ENCODE results near the gene MYOG.

GRCh38 chr1:203074610-203075009, 11.2 kb downstream of the MYOG start:
- TF ChIP-seq POLR2A (IDR thresholded peaks at IDR 0.05; ENCODE audit: low read depth) = no peak
- TF ChIP-seq, protein P1, sequence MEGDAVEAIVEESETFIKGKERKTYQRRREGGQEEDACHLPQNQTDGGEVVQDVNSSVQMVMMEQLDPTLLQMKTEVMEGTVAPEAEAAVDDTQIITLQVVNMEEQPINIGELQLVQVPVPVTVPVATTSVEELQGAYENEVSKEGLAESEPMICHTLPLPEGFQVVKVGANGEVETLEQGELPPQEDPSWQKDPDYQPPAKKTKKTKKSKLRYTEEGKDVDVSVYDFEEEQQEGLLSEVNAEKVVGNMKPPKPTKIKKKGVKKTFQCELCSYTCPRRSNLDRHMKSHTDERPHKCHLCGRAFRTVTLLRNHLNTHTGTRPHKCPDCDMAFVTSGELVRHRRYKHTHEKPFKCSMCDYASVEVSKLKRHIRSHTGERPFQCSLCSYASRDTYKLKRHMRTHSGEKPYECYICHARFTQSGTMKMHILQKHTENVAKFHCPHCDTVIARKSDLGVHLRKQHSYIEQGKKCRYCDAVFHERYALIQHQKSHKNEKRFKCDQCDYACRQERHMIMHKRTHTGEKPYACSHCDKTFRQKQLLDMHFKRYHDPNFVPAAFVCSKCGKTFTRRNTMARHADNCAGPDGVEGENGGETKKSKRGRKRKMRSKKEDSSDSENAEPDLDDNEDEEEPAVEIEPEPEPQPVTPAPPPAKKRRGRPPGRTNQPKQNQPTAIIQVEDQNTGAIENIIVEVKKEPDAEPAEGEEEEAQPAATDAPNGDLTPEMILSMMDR (IDR thresholded peaks at IDR 0.05) = no peak
- no peak for TF ChIP-seq POLR2AphosphoS5 (IDR thresholded peaks at IDR 0.05)
- no peak for TF ChIP-seq EP300 (IDR thresholded peaks at IDR 0.05)

All from esophagus muscularis mucosa (tissue), 4 donors.